ENCODE results near the gene SPTBN1. TPM values are rescaled to one million over a fixed set of nuclear protein-coding genes. Genes with fewer than 3 reads are reported as not detected.
A peak's percentile ranks its signal among the peaks of the same experiment; 100 is the strongest.

Gene SPTBN1
- total and polyA plus RNA-seq, 3 experiments from 2014 or later: 38.4 to 49.2 (median 38.5) TPM

GRCh38 chr2:54681416-54681815, 225.3 kb downstream of the SPTBN1 start:
- Mint-ChIP-seq H3K36me3 (no peaks in the 10 kb centered on the region), H3K9me3 (no peaks in the 10 kb centered on the region), H3K4me3 (no peak overlapping the region), H3K4me1 (peaks cover 17 to 24% (median 21%) of the 10 kb centered on the region in 3 donors), H3K27me3 (peaks cover 0 to 4% of the 10 kb centered on the region in 2 donors), H3K27ac (peak overlapping the region in 3 of 8 donors; percentile 12 to 56 (median 19))
- DNase-seq: no peak
- H3K4me1 ChIP-seq (ENCODE audit: insufficient read depth, low read length): peaks cover 10% of the 10 kb centered on the region
- H3K27ac ChIP-seq (ENCODE audit: low read depth, low read length): no peak overlapping the region
- no peak overlapping the region for H3K4me3 ChIP-seq (ENCODE audit: low read length)
- H3K36me3 ChIP-seq (ENCODE audit: insufficient read depth, low read length): no peaks in the 10 kb centered on the region
- ChIA-PET POLR2A (no interaction called here), CTCF (no interaction called here)
- H3K9me3 ChIP-seq (ENCODE audit: low read length): no peaks in the 10 kb centered on the region
- no peaks in the 10 kb centered on the region for H3K27me3 ChIP-seq (ENCODE audit: insufficient read depth, low read length, poor library complexity, severe bottlenecking)

DNA sequence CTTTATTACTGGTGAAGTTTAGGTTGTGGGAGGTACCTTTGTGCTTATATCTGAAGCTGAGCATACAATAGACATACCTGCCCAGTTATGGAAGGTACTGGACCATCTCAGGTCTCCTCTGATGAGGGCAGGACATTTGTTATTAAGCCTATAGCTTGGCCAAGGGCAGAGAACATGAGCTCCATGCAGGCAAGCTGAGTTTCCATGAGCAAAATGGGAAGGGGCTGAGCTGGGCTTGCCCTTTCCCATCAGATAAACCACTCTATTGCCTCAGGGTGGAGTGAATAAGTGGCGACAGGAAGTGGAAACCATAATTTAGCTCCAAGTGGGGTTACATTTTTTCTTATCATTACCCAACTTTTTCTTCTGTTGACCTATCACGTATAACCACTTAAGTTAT, 227.5 kb downstream of the SPTBN1 start:
- ChIA-PET POLR2A (no interaction called here), CTCF (interaction anchor here (1.2 kb wide), 1 partner anchor 21 kb away, joined by 3 read pairs; no protein-coding TSS in a partner anchor)
- Mint-ChIP-seq H3K4me1 (peaks cover 17 to 24% (median 21%) of the 10 kb centered on the region in 3 donors), H3K4me3 (no peak overlapping the region), H3K27me3 (peaks cover 0 to 4% of the 10 kb centered on the region in 2 donors), H3K27ac (no peak overlapping the region), H3K36me3 (no peaks in the 10 kb centered on the region), H3K9me3 (no peaks in the 10 kb centered on the region)
- Histone ChIP-seq H3K36me3 (ENCODE audit: insufficient read depth, low read length) (no peaks in the 10 kb centered on the region), H3K4me3 (ENCODE audit: low read length) (no peak overlapping the region), H3K27me3 (ENCODE audit: insufficient read depth, low read length, poor library complexity, severe bottlenecking) (no peaks in the 10 kb centered on the region), H3K4me1 (ENCODE audit: insufficient read depth, low read length) (peaks cover 10% of the 10 kb centered on the region), H3K27ac (ENCODE audit: low read depth, low read length) (no peak overlapping the region), H3K9me3 (ENCODE audit: low read length) (no peaks in the 10 kb centered on the region)
- no peak for DNase-seq

DNA sequence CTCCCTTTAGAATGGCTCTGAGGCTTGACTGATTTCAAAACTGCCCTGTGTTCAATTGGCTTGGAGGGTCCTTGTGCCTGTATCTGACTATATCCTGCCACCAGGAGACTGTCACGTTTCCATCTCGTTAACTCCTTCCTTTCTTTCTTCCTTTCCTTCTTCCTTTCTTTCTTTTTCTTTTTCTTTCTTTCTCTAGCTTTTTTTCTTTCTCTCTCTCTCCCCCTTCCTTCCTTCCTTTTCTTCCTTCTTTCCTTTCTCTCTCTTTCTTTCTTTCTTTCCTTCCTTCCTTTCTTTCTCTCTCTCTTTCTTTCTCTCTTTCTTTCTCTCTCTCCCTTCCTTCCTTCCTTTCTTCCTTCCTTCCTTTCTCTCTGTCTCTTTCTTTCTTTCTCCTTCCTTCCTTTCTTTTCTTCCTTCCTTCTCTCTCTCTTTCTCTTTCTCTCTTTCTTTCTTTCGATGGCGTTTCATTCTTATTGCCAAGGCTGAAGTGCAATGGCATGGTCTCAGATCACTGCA, 229.2 kb downstream of the SPTBN1 start:
- Histone ChIP-seq H3K27me3 (ENCODE audit: insufficient read depth, low read length, poor library complexity, severe bottlenecking) (no peaks in the 10 kb centered on the region), H3K9me3 (ENCODE audit: low read length) (no peaks in the 10 kb centered on the region), H3K4me3 (ENCODE audit: low read length) (no peak overlapping the region), H3K36me3 (ENCODE audit: insufficient read depth, low read length) (no peaks in the 10 kb centered on the region), H3K4me1 (ENCODE audit: insufficient read depth, low read length) (peaks cover 10% of the 10 kb centered on the region), H3K27ac (ENCODE audit: low read depth, low read length) (no peak overlapping the region)
- DNase-seq: no peak
- CTCF ChIA-PET: no interaction called here
- Mint-ChIP-seq H3K4me3 (no peak overlapping the region), H3K36me3 (no peaks in the 10 kb centered on the region), H3K4me1 (peaks cover 13 to 16% (median 14%) of the 10 kb centered on the region in 3 donors), H3K9me3 (no peaks in the 10 kb centered on the region), H3K27me3 (peaks cover 1 to 19% of the 10 kb centered on the region in 2 donors), H3K27ac (no peak overlapping the region)
- POLR2A ChIA-PET: no interaction called here

GRCh38 chr2:54687595-54688152, 231.5 kb downstream of the SPTBN1 start:
- ChIA-PET CTCF (no interaction called here), POLR2A (no interaction called here)
- Histone ChIP-seq H3K9me3 (ENCODE audit: low read length) (no peaks in the 10 kb centered on the region), H3K27me3 (ENCODE audit: insufficient read depth, low read length, poor library complexity, severe bottlenecking) (no peaks in the 10 kb centered on the region), H3K27ac (ENCODE audit: low read depth, low read length) (no peak overlapping the region), H3K4me3 (ENCODE audit: low read length) (no peak overlapping the region), H3K4me1 (ENCODE audit: insufficient read depth, low read length) (no peaks in the 10 kb centered on the region), H3K36me3 (ENCODE audit: insufficient read depth, low read length) (no peaks in the 10 kb centered on the region)
- no peaks in the 10 kb centered on the region for H3K36me3 Mint-ChIP-seq
- H3K27ac Mint-ChIP-seq: no peak overlapping the region
- H3K4me3 Mint-ChIP-seq: no peak overlapping the region
- DNase-seq: no peak
- no peaks in the 10 kb centered on the region for H3K9me3 Mint-ChIP-seq
- H3K4me1 Mint-ChIP-seq: no peaks in the 10 kb centered on the region
- peaks cover 1 to 19% of the 10 kb centered on the region in 2 donors for H3K27me3 Mint-ChIP-seq

- Mint-ChIP-seq H3K27ac (no peak overlapping the region), H3K4me1 (no peaks in the 10 kb centered on the region), H3K27me3 (peaks cover 4 to 19% of the 10 kb centered on the region in 2 donors), H3K9me3 (no peaks in the 10 kb centered on the region), H3K4me3 (no peak overlapping the region), H3K36me3 (no peaks in the 10 kb centered on the region)
- ChIA-PET CTCF (interaction anchor here (1.7 kb wide), 1 partner anchor 13 kb away, joined by 4 read pairs; no protein-coding TSS in a partner anchor), POLR2A (no interaction called here)
- Histone ChIP-seq H3K36me3 (ENCODE audit: insufficient read depth, low read length) (no peaks in the 10 kb centered on the region), H3K27me3 (ENCODE audit: insufficient read depth, low read length, poor library complexity, severe bottlenecking) (no peaks in the 10 kb centered on the region), H3K4me1 (ENCODE audit: insufficient read depth, low read length) (no peaks in the 10 kb centered on the region), H3K27ac (ENCODE audit: low read depth, low read length) (no peak overlapping the region), H3K9me3 (ENCODE audit: low read length) (no peaks in the 10 kb centered on the region), H3K4me3 (ENCODE audit: low read length) (no peak overlapping the region)
- no peak for DNase-seq
Measured at GRCh38 chr2:54691445-54692135, 235.5 kb downstream of the SPTBN1 start.

- Histone ChIP-seq H3K27ac (ENCODE audit: low read depth, low read length) (no peak overlapping the region), H3K36me3 (ENCODE audit: insufficient read depth, low read length) (no peaks in the 10 kb centered on the region), H3K27me3 (ENCODE audit: insufficient read depth, low read length, poor library complexity, severe bottlenecking) (no peaks in the 10 kb centered on the region), H3K9me3 (ENCODE audit: low read length) (no peaks in the 10 kb centered on the region), H3K4me3 (ENCODE audit: low read length) (no peak overlapping the region), H3K4me1 (ENCODE audit: insufficient read depth, low read length) (no peaks in the 10 kb centered on the region)
- ChIA-PET POLR2A (no interaction called here), CTCF (interaction anchor here (1.7 kb wide), 1 partner anchor 12 kb away, joined by 4 read pairs; no protein-coding TSS in a partner anchor)
- Mint-ChIP-seq H3K27ac (no peak overlapping the region), H3K36me3 (no peaks in the 10 kb centered on the region), H3K9me3 (no peaks in the 10 kb centered on the region), H3K27me3 (peaks cover 4 to 19% of the 10 kb centered on the region in 2 donors), H3K4me3 (no peak overlapping the region), H3K4me1 (no peaks in the 10 kb centered on the region)
- no peak for DNase-seq
Measured at GRCh38 chr2:54692556-54692955, 236.4 kb downstream of the SPTBN1 start.

GRCh38 chr2:54695378-54695777, 239.3 kb downstream of the SPTBN1 start:
- Mint-ChIP-seq H3K4me1 (no peaks in the 10 kb centered on the region), H3K27me3 (peaks cover 0 to 3% of the 10 kb centered on the region in 2 donors), H3K27ac (no peak overlapping the region), H3K4me3 (no peak overlapping the region), H3K36me3 (no peaks in the 10 kb centered on the region), H3K9me3 (no peaks in the 10 kb centered on the region)
- Histone ChIP-seq H3K27ac (ENCODE audit: low read depth, low read length) (no peak overlapping the region), H3K4me3 (ENCODE audit: low read length) (no peak overlapping the region), H3K36me3 (ENCODE audit: insufficient read depth, low read length) (no peaks in the 10 kb centered on the region), H3K4me1 (ENCODE audit: insufficient read depth, low read length) (no peaks in the 10 kb centered on the region), H3K9me3 (ENCODE audit: low read length) (no peaks in the 10 kb centered on the region), H3K27me3 (ENCODE audit: insufficient read depth, low read length, poor library complexity, severe bottlenecking) (no peaks in the 10 kb centered on the region)
- ChIA-PET CTCF (interaction anchor here (1.4 to 2.7 kb wide), 3 partner anchors 9 to 172 kb away, joined by 4 to 12 read pairs (median 5); no protein-coding TSS in a partner anchor), POLR2A (no interaction called here)
- DNase-seq: no peak

DNA sequence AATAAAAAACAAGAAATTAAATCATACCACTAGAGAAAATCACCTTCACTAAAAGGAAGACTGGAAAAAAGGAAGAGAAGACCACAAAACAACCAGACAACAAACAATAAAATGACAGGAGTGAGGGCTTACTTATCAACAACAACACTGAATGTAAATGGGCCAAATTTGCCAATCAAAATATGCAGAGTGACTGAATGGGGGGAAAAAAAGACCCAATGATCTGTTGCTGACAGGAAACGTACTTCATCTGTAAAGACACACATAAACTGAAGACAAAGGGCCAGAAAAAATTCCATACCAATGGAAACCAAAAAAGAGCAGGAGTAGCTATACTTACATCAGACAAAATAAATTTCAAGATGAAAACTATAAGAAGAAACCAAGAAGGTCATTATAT, 241.8 kb downstream of the SPTBN1 start:
- no peak for DNase-seq
- Mint-ChIP-seq H3K36me3 (no peaks in the 10 kb centered on the region), H3K27me3 (peaks cover 0 to 3% of the 10 kb centered on the region in 2 donors), H3K4me3 (no peak overlapping the region), H3K4me1 (no peaks in the 10 kb centered on the region), H3K9me3 (no peaks in the 10 kb centered on the region), H3K27ac (no peak overlapping the region)
- ChIA-PET CTCF (no interaction called here), POLR2A (no interaction called here)
- Histone ChIP-seq H3K9me3 (ENCODE audit: low read length) (no peaks in the 10 kb centered on the region), H3K4me3 (ENCODE audit: low read length) (no peak overlapping the region), H3K4me1 (ENCODE audit: insufficient read depth, low read length) (no peaks in the 10 kb centered on the region), H3K27me3 (ENCODE audit: insufficient read depth, low read length, poor library complexity, severe bottlenecking) (no peaks in the 10 kb centered on the region), H3K27ac (ENCODE audit: low read depth, low read length) (no peak overlapping the region), H3K36me3 (ENCODE audit: insufficient read depth, low read length) (no peaks in the 10 kb centered on the region)
